ENCODE measurements around the gene HS3ST6. TPM values are rescaled to one million over a fixed set of nuclear protein-coding genes. Genes with fewer than 3 reads are reported as not detected.

HS3ST6 gene
- total RNA-seq, 2 donors from 2014 or later: not detected

DNA sequence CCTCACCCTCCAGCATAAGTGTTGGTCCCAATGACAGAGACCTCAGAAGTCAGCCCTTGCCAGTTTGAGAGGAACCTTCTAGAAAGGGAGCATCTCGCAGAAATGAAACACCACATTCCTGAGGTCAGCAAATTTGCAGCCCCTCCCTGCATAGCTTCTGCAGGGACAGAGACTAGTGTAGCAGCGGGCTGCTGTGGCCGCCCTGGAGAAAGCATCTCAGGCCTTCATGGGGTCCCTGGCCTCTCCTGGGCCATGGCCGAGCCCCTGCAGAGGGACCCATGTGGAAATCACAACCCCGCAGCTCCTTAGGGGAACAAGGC is 11.4 kb downstream of the HS3ST6 start:
- H3K27ac ChIP-seq: no peak overlapping the region
- TF ChIP-seq, protein P1, sequence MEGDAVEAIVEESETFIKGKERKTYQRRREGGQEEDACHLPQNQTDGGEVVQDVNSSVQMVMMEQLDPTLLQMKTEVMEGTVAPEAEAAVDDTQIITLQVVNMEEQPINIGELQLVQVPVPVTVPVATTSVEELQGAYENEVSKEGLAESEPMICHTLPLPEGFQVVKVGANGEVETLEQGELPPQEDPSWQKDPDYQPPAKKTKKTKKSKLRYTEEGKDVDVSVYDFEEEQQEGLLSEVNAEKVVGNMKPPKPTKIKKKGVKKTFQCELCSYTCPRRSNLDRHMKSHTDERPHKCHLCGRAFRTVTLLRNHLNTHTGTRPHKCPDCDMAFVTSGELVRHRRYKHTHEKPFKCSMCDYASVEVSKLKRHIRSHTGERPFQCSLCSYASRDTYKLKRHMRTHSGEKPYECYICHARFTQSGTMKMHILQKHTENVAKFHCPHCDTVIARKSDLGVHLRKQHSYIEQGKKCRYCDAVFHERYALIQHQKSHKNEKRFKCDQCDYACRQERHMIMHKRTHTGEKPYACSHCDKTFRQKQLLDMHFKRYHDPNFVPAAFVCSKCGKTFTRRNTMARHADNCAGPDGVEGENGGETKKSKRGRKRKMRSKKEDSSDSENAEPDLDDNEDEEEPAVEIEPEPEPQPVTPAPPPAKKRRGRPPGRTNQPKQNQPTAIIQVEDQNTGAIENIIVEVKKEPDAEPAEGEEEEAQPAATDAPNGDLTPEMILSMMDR (IDR thresholded peaks at IDR 0.05): no peak
- ATAC-seq (ENCODE audit: insufficient number of reproducible peaks, low FRiP score, low read depth) (no peak), DNase-seq (ENCODE audit: low spot score) (no peak)
- H3K4me3 ChIP-seq: no peak overlapping the region
- no peaks in the 10 kb centered on the region for H3K9me3 ChIP-seq
- H3K36me3 ChIP-seq: no peaks in the 10 kb centered on the region
- no peaks in the 10 kb centered on the region for H3K4me1 ChIP-seq (ENCODE audit: control insufficient read depth in 1 of 2, low read depth in 2 of 2)
- H3K27me3 ChIP-seq (replicated peaks; ENCODE audit: insufficient read depth): no peaks in the 10 kb centered on the region

DNA sequence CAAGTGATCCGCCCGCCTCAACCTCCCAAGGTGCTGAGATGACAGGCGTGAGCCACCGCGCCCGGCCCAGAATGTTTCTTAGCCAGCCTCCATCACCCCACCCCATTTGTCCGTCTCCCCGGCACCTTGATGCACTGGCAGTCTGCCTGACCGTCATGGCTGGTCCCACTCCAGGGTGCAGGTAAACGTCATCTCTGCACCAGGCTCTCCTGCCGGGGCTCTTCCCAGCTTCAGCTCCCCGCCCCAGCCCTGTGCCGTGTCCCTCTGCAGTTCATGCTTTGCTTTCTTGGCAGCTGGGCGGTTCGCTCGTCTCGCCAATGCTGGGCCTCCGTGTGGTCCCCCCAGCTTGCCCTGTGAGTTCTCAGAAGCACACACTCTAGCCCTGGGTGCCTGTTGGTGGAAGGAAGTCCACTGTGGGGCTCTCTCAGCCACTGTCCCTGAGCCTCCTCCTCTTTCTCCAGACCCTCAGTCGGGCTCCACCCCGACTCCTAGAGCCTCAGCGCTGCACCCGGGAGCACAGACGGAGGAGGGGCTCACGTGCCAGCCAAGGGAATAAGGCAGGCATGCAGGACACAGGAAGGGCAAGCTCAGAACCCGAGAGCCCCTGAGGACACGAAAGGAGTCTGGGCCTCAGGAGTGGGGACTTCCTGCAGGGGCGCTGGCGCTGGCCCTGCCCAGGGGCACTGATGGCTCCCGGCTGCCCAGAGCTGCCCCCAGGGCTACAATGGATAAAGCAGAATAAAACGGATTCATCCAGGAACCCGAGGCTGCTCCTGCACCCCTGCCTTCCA is 12.0 kb downstream of the HS3ST6 start:
- Histone ChIP-seq H3K4me3 (no peak overlapping the region), H3K36me3 (no peaks in the 10 kb centered on the region), H3K9me3 (no peaks in the 10 kb centered on the region), H3K4me1 (ENCODE audit: control insufficient read depth in 1 of 2, low read depth in 2 of 2) (no peaks in the 10 kb centered on the region), H3K27ac (no peak overlapping the region), H3K27me3 (replicated peaks; ENCODE audit: insufficient read depth) (no peaks in the 10 kb centered on the region)
- ATAC-seq (ENCODE audit: insufficient number of reproducible peaks, low FRiP score, low read depth) (no peak), DNase-seq (ENCODE audit: low spot score) (no peak)
- TF ChIP-seq, protein P1 (IDR thresholded peaks at IDR 0.05): no peak

DNA sequence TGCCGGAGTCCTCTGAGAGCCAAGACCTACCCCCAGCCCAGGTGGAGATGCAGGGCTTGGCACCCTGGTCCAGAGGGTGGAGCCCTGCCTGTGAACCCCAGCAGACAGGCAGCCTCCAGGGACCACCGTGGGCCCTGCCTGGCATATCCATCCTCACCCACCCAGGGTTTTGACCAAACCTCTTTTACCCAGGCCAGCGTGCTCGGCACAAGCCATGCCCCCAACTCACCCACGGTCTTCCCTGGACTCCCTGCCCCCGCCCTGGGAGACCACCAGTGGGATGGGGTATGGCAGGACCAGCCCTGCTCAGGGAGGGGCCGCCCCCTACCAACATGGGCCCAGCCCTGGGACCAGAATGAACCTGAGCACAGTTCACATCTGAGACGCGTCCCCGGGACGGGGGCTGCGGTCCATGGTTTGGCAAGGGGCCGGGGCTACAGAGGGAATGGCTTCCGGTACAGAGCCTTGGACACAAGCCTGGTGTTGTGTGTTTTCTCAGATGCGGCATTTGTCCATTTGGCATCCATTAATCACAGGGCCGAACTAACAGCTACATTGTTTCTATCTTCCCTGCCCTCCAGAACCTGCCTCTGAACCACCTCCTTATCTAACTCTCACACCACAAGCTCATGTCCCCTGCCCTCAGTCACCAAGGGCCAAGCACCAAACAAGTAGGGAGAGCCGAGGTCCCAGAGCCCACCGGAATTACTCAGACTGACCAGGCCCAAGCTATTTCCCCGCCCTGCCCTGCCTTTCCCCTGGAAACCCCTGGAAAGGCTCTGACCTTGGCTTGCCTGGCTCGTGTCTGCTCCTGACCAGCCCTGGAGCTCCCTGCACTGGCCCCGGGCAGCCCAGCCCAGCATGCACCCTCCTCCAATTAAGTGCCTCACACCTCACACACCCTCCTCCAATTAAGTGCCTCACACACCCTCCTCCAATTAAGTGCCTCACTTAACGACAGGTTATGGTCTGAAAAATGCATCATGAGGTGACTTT is 14.1 kb downstream of the HS3ST6 start:
- ATAC-seq (ENCODE audit: insufficient number of reproducible peaks, low FRiP score, low read depth) (no peak), DNase-seq (ENCODE audit: low spot score) (no peak)
- Histone ChIP-seq H3K4me1 (ENCODE audit: control insufficient read depth in 1 of 2, low read depth in 2 of 2) (no peaks in the 10 kb centered on the region), H3K4me3 (no peak overlapping the region), H3K9me3 (no peaks in the 10 kb centered on the region), H3K36me3 (no peaks in the 10 kb centered on the region), H3K27me3 (replicated peaks; ENCODE audit: insufficient read depth) (no peaks in the 10 kb centered on the region), H3K27ac (no peak overlapping the region)
- TF ChIP-seq, protein P1 (IDR thresholded peaks at IDR 0.05): no peak

DNA sequence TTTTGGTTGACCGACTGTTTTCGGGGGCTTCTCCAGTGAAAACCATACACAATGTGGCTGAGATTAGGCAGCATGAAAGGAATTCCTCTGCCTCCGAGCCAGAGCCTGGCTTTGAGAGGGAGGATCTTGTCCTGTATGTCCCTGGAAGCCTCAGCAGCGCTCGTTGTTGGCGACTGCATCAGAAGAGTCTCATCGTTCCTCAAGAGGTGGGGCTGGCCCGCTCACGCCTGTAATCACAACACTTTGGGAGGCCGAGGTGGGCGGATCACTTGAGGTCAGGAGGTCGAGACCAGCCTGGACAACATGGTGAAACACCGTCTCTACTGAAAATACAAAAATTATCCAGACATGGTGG is 15.0 kb downstream of the HS3ST6 start:
- no peaks in the 10 kb centered on the region for H3K27me3 ChIP-seq (replicated peaks; ENCODE audit: insufficient read depth)
- ATAC-seq (ENCODE audit: insufficient number of reproducible peaks, low FRiP score, low read depth) (no peak), DNase-seq (ENCODE audit: low spot score) (no peak)
- TF ChIP-seq, protein P1 (IDR thresholded peaks at IDR 0.05): no peak
- no peak overlapping the region for H3K4me3 ChIP-seq
- no peaks in the 10 kb centered on the region for H3K4me1 ChIP-seq (ENCODE audit: control insufficient read depth in 1 of 2, low read depth in 2 of 2)
- no peaks in the 10 kb centered on the region for H3K9me3 ChIP-seq
- no peaks in the 10 kb centered on the region for H3K36me3 ChIP-seq
- no peak overlapping the region for H3K27ac ChIP-seq

DNA sequence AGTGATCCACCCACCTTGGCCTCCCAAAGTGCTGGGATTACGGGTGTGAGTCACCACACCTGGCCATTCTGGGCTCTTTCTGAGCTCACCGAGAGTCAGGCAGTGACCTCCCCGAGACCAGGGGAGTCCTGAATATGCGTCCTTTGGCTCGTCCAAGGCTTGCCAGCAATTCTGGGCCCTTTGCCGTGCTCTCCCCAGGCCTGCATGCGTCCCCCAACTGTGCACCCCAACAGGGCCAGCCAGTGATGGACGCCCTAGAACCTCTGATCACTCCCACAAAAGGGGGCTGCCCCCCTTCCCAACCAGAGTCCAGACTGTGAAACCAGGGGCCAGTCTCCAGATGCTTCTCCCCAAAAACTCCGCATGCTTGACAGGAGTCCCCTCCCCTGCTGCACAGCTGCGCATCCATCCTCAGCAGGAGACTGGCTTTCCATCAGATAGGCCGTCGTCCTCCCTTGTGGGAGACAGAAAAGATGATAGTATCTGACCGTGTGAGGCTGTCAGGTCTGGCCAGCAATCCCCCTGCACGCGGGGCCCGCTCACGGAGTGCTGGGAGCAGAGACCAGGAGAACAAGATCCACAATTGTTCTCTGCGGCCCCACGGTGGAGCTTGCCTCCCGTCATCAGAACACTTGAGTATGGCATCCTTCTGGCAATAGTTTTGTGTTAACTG is 15.5 kb downstream of the HS3ST6 start:
- TF ChIP-seq, protein P1 (IDR thresholded peaks at IDR 0.05): no peak
- no peaks in the 10 kb centered on the region for H3K27me3 ChIP-seq (replicated peaks; ENCODE audit: insufficient read depth)
- ATAC-seq (ENCODE audit: insufficient number of reproducible peaks, low FRiP score, low read depth): no peak
- no peak overlapping the region for H3K4me3 ChIP-seq
- no peak overlapping the region for H3K27ac ChIP-seq
- no peaks in the 10 kb centered on the region for H3K36me3 ChIP-seq
- no peaks in the 10 kb centered on the region for H3K9me3 ChIP-seq
- DNase-seq (ENCODE audit: low spot score): no peak
- H3K4me1 ChIP-seq (ENCODE audit: control insufficient read depth in 1 of 2, low read depth in 2 of 2): no peaks in the 10 kb centered on the region
